Muscle of back (tissue), 11 donors: ENCODE measurements around the gene PRDX1. TPM values are rescaled to one million over a fixed set of nuclear protein-coding genes. Genes with fewer than 3 reads are reported as not detected.
"Not testable (repeated sequence)": the region's sequence is repeated elsewhere in the genome, so short reads cannot be mapped to it uniquely, and the experiment has no call there.

Experiments used
- DNase-seq, 3 donors: peaks; one replicate each; pipeline versions ENCODE4 v3.0.0 to v3.0.0-alpha.2; 2013
- polyA plus RNA-seq, 10 donors: library from polyadenylated mRNA; unstranded; fragments of 120-200 nt; gene quantifications; one replicate each; pipeline ENCODE4 v1.2.1, GENCODE V29; 2013; ENCODE audit not compliant: insufficient read length in 10 of 10

The PRDX1 gene
- polyA plus RNA-seq, 10 donors: 151 to 220 (median 168) TPM

DNA sequence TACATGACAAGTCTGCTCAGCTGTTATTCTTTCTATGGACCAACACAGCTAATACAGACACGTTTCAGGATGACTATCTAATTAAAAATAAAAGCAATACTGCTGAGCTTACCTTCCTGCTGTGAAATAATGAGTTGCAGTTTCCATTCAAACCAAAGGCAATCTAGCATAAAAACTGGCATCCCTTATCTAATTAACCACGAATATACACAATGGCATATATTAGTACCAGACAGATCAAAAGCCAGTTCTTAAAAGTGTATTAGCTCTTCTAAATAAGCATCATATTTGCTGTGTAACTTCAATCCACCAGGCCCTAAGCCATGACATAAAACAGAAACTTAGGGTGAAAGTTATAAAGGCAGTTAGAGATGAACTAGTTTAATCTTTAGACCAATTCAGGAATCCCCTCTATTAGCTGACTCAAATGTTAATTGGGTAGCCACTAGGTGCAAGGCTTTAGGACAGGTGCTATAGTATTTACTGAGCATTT is 51.3 kb downstream of the PRDX1 start:
- no peak for DNase-seq

DNA sequence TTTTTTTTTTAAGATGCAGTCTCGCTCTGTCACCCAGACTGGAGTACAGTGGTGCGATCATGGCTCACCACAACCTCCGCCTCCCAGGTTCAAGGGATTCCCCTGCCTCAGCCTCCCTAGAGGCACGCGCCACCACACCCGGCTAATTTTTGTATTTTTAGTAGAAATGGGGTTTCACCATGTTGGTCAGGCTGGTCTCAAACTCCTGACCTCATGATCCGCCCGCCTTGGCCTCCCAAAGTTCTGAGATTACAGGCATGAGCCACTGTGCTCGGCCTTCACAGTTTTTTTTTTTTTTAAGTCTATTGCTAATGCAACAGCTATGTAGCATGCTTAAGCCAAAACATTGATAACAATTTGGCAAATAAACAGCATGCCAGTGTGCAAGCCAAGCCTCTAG is 54.3 kb downstream of the PRDX1 start:
- not testable (repeated sequence) for DNase-seq

DNA sequence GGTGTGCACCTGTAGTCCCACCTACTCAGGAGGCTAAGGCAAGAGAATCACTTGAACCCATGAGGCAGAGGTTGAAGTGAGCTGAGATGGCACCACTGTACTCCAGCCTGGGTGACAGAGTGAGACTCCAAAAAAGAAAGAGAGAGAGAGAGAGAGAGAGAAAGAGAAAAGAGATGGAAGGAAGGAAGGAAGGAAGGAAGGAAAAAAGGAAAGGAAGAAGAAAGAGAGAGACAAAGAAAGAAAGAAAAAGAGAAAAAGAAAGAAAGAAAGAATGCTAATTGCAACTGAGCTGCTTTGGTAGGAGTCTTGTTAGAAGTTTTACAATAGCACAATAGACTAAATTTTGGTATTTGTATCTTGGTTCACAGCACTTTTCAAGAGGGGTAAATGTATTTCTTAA is 56.4 kb downstream of the PRDX1 start:
- no peak for DNase-seq

Other genes starting within 250 kb of the PRDX1 start
- 1 to 10 TPM; 1.1 to 2.2 (median 1.6) TPM for gene HPDL, start 195.0 kb downstream of the PRDX1 start, polyA plus RNA-seq
- 1 to 10 TPM; 5.9 to 8.9 (median 6.8) TPM for gene TOE1, start 181.7 kb downstream of the PRDX1 start, polyA plus RNA-seq
- gene MUTYH, start 181.4 kb downstream of the PRDX1 start, polyA plus RNA-seq: 10 to 100 TPM; 11.5 to 22.7 (median 15.7) TPM
- 1 to 10 TPM; 1.5 to 2.7 (median 1.9) TPM for gene TESK2, start 30.7 kb downstream of the PRDX1 start, polyA plus RNA-seq
- gene CCDC163, start 21.8 kb downstream of the PRDX1 start, polyA plus RNA-seq: 1 to 10 TPM in 7 of 10 donors, under 1 TPM in 3; 0.68 to 3.6 (median 1.8) TPM
- gene MMACHC, start 21.6 kb downstream of the PRDX1 start, polyA plus RNA-seq: 1 to 10 TPM; 5.1 to 9.7 (median 6.5) TPM
- gene AKR1A1, start 28.9 kb upstream of the PRDX1 start, polyA plus RNA-seq: 100 to 1,000 TPM in 2 of 10 donors, 10 to 100 TPM in 8; 75.4 to 111 (median 85.9) TPM
- 100 to 1,000 TPM; 107 to 179 (median 146) TPM for gene NASP, start 62.2 kb upstream of the PRDX1 start, polyA plus RNA-seq
- 1 to 10 TPM in 8 of 10 donors, under 1 TPM in 2; 0.55 to 3.0 (median 1.4) TPM for gene CCDC17, start 102.2 kb upstream of the PRDX1 start, polyA plus RNA-seq
- 10 to 100 TPM; 47.1 to 76.8 (median 64.6) TPM for gene GPBP1L1, start 164.6 kb upstream of the PRDX1 start, polyA plus RNA-seq
- gene TMEM69, start 166.3 kb upstream of the PRDX1 start, polyA plus RNA-seq: 10 to 100 TPM; 23.6 to 36.0 (median 30.0) TPM
- 10 to 100 TPM; 17.0 to 25.6 (median 20.4) TPM for gene IPP, start 228.8 kb upstream of the PRDX1 start, polyA plus RNA-seq